ENCODE data around the gene SCTR. TPM values are rescaled to one million over a fixed set of nuclear protein-coding genes. Genes with fewer than 3 reads are reported as not detected.

Gene SCTR
- total RNA-seq, 1 experiment from 2014 or later, result not detected

GRCh38 chr2:119488245-119489214 lies 35.8 kb downstream of the SCTR start:
- peak; percentile 23 for DNase-seq (ENCODE audit: low spot score)

DNA sequence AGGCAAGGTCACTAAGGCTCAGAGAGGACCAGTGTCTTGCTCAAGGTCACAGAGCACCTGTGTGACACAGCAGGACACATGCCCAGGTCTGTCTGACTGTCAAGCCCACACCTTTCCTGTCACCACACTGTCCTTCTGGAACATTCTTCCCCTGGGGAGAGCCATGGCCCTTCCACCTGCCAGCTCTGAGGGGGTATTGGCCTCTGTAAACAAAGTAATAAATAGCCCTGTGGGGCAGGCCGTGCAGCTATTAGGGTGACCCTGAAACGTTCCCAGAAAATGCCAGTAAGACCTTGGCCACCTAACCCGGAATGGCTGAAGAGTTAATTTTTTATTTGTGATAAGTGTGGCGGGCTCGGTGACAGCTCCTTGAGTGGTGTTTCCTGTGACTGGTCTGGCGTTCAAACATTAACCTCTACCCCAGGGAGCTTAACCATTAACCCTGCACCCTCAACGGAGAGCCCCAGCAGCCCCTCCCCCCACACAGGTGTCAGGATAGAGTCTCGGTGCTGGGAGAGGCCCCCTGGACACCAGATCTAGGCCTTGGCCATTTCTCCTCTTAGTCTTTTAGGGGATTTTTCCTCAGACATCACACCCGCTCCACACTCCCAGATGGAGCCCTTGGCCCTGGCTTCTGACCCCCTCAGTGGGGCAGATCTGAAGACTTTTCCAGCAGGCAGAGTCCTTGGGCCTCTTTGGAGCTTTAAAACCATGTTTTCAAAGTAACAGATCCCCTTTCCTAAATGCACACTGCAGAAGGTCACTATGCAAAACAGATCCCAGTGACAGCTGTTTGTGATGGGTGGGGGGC lies 36.6 kb downstream of the SCTR start:
- DNase-seq (ENCODE audit: low spot score), result peak; percentile 72

DNA sequence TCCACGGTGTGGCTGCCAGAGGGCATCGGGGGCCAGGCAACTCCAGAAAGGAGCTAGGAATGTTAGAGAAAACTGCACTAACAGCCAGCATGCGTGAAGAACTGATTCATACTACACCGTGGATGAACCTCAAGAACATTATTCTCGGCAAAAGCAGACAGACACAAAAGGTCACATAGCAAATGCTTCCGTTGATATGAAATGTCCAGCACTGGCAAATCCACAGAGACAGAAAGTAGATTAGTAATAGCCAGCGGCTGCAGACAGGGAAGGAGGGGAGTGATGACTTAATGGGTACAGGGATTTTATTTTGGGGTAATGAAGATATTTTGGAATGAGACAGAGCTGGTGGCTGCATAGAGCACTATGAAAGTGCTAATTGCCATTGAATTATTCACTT lies 37.4 kb downstream of the SCTR start:
- DNase-seq (ENCODE audit: low spot score), result no peak

GRCh38 chr2:119486196-119486827 lies 38.0 kb downstream of the SCTR start:
- DNase-seq (ENCODE audit: low spot score), result no peak

- no peak for DNase-seq (ENCODE audit: low spot score)
Measured at GRCh38 chr2:119485336-119486110, 38.8 kb downstream of the SCTR start.

- DNase-seq (ENCODE audit: low spot score), result no peak
Measured at GRCh38 chr2:119484834-119485233, 39.4 kb downstream of the SCTR start.

- no peak for DNase-seq (ENCODE audit: low spot score)
Measured at GRCh38 chr2:119483896-119484718, 40.2 kb downstream of the SCTR start.

- DNase-seq (ENCODE audit: low spot score), result no peak
Measured at GRCh38 chr2:119483395-119483753, 40.9 kb downstream of the SCTR start.

- DNase-seq (ENCODE audit: low spot score), result no peak
Measured at GRCh38 chr2:119482481-119483394, 41.5 kb downstream of the SCTR start.

DNA sequence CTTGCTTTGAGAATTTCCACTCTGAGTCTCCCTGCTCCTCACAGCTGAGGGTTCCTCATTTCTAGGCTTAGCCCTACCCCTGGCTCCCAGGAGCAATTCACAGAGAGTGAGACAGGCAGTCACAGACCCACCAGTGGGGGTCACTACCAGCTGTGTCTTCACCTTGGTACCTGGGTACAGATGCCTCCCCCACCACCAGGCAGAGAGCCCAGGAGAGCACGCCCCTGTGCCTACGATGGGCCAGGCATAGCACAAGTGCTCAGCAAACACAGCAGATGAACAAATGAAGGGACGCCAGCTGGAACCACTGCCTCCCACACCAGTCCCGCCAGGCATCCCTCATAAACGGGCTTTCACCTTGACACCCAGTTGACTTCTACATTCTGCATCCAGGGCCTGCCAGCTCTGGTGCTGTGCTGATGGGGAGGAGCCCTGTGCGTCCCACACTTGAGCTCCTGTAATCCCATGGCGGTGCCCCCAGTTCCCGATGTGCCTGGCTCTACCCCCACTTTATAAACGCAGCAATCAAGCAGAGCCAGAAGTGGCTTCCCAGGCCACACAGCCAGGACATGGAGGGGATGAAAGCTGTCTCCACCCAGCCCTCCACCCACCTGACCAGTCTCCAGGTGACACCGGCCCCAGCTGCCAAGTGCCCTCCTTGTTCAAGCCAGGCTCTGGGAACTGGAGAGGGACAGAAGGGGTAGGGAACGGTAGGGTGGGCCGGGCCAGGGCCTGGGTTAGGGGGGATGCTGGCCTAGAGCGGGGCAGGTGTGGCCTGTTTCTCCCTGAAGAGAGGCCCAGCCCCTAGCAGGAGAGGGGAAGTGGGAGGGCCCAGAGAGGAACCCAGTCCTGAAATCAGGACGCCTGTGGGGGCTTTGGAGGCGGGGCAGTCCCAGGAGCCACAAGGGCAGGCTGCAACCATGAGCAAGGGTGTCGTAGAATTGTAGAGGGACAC lies 42.5 kb downstream of the SCTR start:
- DNase-seq (ENCODE audit: low spot score), result no peak

- DNase-seq (ENCODE audit: low spot score), result no peak
Measured at GRCh38 chr2:119480718-119481142, 43.6 kb downstream of the SCTR start.

GRCh38 chr2:119480184-119480583 lies 44.1 kb downstream of the SCTR start:
- DNase-seq (ENCODE audit: low spot score), result no peak

GRCh38 chr2:119478978-119479295 lies 45.3 kb downstream of the SCTR start:
- DNase-seq (ENCODE audit: low spot score), result no peak

- DNase-seq (ENCODE audit: low spot score), result no peak
Measured at GRCh38 chr2:119478188-119478977, 45.9 kb downstream of the SCTR start.

GRCh38 chr2:119477113-119477505 lies 47.2 kb downstream of the SCTR start:
- DNase-seq (ENCODE audit: low spot score), result no peak

GRCh38 chr2:119476301-119477112 lies 47.8 kb downstream of the SCTR start:
- DNase-seq (ENCODE audit: low spot score), result peak; percentile 75

DNA sequence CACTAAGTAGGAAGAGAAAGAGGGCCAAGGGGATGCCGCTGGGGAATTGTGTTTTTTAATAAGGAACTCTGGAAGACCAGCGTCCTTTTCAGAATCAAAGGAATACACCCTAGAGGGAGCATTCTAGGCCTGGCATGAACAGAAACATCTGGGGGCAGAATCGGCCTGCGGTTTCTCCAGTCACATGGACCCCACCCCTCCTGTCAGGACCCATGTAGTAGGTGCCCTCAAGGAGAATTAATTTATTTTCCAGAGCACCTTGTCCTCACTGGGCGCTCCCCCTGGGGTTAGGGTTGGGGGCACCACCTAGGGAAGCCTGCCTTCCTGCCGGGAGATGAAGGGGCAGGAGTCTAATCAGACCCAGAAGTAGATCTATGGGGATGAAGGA lies 48.4 kb downstream of the SCTR start:
- DNase-seq (ENCODE audit: low spot score), result no peak
